GM23248 (cell line): Measurements from ENCODE around the gene MICAL1. TPM values are rescaled to one million over a fixed set of nuclear protein-coding genes. Genes with fewer than 3 reads are reported as not detected.

Source experiments
- DNase-seq: peaks from one replicate; pipeline ENCODE4 v3.0.0-alpha.2; 2015
- H2AFZ ChIP-seq: fragments of 200-600 bp; sonication (generic); 2 replicates; pipeline ENCODE4 v1.6.1; 2016; ENCODE audit warnings: antibody characterized with exemption
- H3F3A ChIP-seq: fragments of 200-600 bp; sonication (generic); 2 replicates; pipeline ENCODE4 v1.6.1; 2016; ENCODE audit warnings: mild to moderate bottlenecking, antibody characterized with exemption, mixed run types; ENCODE audit not compliant: insufficient read depth
- H3K27ac ChIP-seq: fragments of 200-600 bp; sonication (generic); 2 replicates; pipeline ENCODE4 v1.5.1; 2016; ENCODE audit warnings: mild to moderate bottlenecking
- H3K27me3 ChIP-seq: fragments of 200-600 bp; sonication (generic); replicated peaks from 2 replicates; pipeline ENCODE4 v1.6.1; 2016; ENCODE audit warnings: mild to moderate bottlenecking; ENCODE audit not compliant: insufficient read depth
- H3K36me3 ChIP-seq: fragments of 200-600 bp; sonication (generic); 2 replicates; pipeline ENCODE4 v1.6.1; 2016; ENCODE audit warnings: low read depth, mild to moderate bottlenecking
- H3K4me1 ChIP-seq: fragments of 200-600 bp; sonication (generic); 2 replicates; pipeline ENCODE4 v1.6.1; 2016; ENCODE audit warnings: mild to moderate bottlenecking; ENCODE audit not compliant: insufficient read depth
- H3K4me2 ChIP-seq: fragments of 200-600 bp; sonication (generic); one replicate; pipeline ENCODE4 v1.6.1; 2016; ENCODE audit warnings: mild to moderate bottlenecking; ENCODE audit not compliant: unreplicated experiment
- H3K4me3 ChIP-seq: fragments of 200-600 bp; sonication (generic); 2 replicates; pipeline ENCODE4 v1.5.1; 2016; ENCODE audit warnings: mild to moderate bottlenecking
- H3K79me2 ChIP-seq: fragments of 200-600 bp; sonication (generic); 2 replicates; pipeline ENCODE4 v1.6.1; 2016; ENCODE audit warnings: mild to moderate bottlenecking; ENCODE audit not compliant: insufficient read depth
- H3K9ac ChIP-seq: fragments of 200-600 bp; sonication (generic); 2 replicates; pipeline ENCODE4 v1.6.1; 2016; ENCODE audit warnings: mild to moderate bottlenecking
- H3K9me2 ChIP-seq: fragments of 200-600 bp; sonication (generic); 2 replicates; pipeline ENCODE4 v1.6.1; 2016; ENCODE audit warnings: mixed run types, mild to moderate bottlenecking, moderate library complexity; ENCODE audit not compliant: insufficient read depth
- H3K9me3 ChIP-seq: fragments of 200-600 bp; sonication (generic); one replicate; pipeline ENCODE4 v1.6.1; 2017; ENCODE audit warnings: low read depth
- H4K20me1 ChIP-seq: fragments of 200-600 bp; sonication (generic); 2 replicates; pipeline ENCODE4 v1.6.0; 2016; ENCODE audit not compliant: insufficient read depth
- EZH2 ChIP-seq: fragments of 200-600 bp; sonication (generic); IDR thresholded peaks from 2 replicates; pipeline ENCODE4 v1.6.1; 2018; ENCODE audit warnings: antibody characterized with exemption, mild to moderate bottlenecking; ENCODE audit not compliant: insufficient read depth, poor library complexity, severe bottlenecking
- EZH2phosphoT487 ChIP-seq: fragments of 200-600 bp; sonication (generic); IDR thresholded peaks from 2 replicates; pipeline ENCODE4 v1.6.1; 2018; ENCODE audit warnings: antibody characterized with exemption, moderate library complexity, mild to moderate bottlenecking, low read depth; ENCODE audit not compliant: insufficient read depth
- WGBS, 2 experiments: methylation state at CpG; one replicate each; pipeline ENCODE4 v1.1.6; 2015 to 2017; ENCODE audit warnings: low lambda C conversion rate in 2 of 2, low coverage in 1 of 2; ENCODE audit errors: missing lambda C conversion rate in 2 of 2; 5-methylcytosine and 5-hydroxymethylcytosine counted together
- in situ Hi-C: fragments of 300-500 bp; cut with MboI; formaldehyde crosslinking; loops from 2 replicates; pipeline ENCODE4 v1.15.0; 2020
- polyA plus RNA-seq: library from polyadenylated mRNA; unstranded; fragments of >200 nt; fragmentation: Nextera tagmentation; extraction: Ambion mirVana; gene quantifications from 2 replicates; pipeline ENCODE4 v1.2.1, GENCODE V29; 2016
- total RNA-seq: library from RNA; depleted of rRNA; stranded (reverse); fragments of >200 nt; shearing (Covaris generic); gene quantifications from 2 replicates; pipeline ENCODE4 v1.2.3, GENCODE V29; 2014

The MICAL1 gene
- total and polyA plus RNA-seq, 2 experiments from 2014 or later, result 26.1 to 57.8 TPM

DNA sequence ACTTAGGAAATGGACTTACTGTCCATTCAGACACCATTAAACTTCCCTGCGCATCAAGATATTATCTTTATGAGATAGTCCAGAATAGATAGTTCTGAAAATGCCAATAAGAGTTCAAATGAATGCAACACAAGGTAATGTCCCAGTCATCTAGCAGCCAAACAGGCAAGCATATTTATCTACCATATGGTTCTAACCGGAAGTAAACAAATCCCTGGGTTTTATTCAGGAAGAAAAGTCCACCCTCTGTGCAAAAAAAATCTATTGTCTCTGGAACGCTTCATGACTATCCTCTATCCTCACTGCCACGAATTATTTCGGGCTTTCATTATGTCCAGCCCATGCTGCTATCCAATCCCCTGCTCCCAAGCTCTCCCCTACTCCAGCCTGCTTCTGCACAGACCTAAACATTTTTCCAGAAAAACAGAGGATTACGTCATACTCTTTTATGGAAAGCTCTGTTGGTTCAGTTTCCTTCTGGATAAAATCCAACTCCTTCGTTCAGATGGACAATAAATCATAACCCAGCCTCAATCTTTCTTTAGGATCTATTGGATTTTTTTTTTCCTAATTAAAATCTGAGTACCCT lies 26.6 kb downstream of the MICAL1 start:
- H3K4me3 ChIP-seq, result no peak overlapping the region; the same call in 1 of the 2 replicates
- H3K27me3 ChIP-seq, result no peaks in the 10 kb centered on the region
- no peak for TF ChIP-seq EZH2phosphoT487
- TF ChIP-seq EZH2, result no peak
- in situ Hi-C loops, result no loop called here
- no peaks in the 10 kb centered on the region for H3F3A ChIP-seq
- DNase-seq, result peak; percentile 46
- no peaks in the 10 kb centered on the region for H3K79me2 ChIP-seq
- 17 to 19% methylated on average over 7 of the region's 7 CpGs for WGBS, 2 experiments
- peak overlapping the region; percentile 40 for H3K4me2 ChIP-seq
- no peaks in the 10 kb centered on the region for H3K36me3 ChIP-seq
- H3K9ac ChIP-seq, result no peak overlapping the region
- H3K9me3 ChIP-seq, result no peaks in the 10 kb centered on the region
- H4K20me1 ChIP-seq, result no peaks in the 10 kb centered on the region
- H3K9me2 ChIP-seq, result no peaks in the 10 kb centered on the region
- H3K4me1 ChIP-seq, result no peaks in the 10 kb centered on the region
- peak overlapping the region; percentile 39 for H2AFZ ChIP-seq
- H3K27ac ChIP-seq, result no peak overlapping the region

DNA sequence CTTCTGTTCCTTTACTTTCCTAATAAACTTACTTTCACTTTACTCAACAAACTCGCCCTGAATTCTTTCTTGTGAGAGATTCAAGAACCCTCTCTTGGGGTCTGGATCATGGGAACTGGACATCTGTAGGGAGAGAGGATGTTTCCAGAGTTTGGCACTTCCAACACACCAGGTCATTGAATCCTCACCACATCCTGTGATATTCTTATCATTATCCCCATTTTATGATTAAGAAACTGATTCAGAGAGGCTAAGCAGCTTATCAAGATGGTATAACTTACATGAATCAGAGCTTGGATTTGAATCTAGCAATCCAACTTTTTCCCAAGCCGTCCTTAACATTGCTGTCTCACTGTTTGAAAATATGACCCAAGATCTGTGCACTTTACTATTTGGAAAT lies 30.6 kb downstream of the MICAL1 start:
- no peak for TF ChIP-seq EZH2phosphoT487
- H3K36me3 ChIP-seq, result no peaks in the 10 kb centered on the region
- no peaks in the 10 kb centered on the region for H3K4me1 ChIP-seq
- H3K9ac ChIP-seq, result no peak overlapping the region
- no peaks in the 10 kb centered on the region for H3F3A ChIP-seq
- no peaks in the 10 kb centered on the region for H3K9me3 ChIP-seq
- 85 to 93% methylated on average over 2 of the region's 2 CpGs for WGBS, 2 experiments
- H4K20me1 ChIP-seq, result no peaks in the 10 kb centered on the region
- H3K27ac ChIP-seq, result no peak overlapping the region
- H3K4me3 ChIP-seq, result no peak overlapping the region
- in situ Hi-C loops, result loop anchor here (25.0 kb wide), 1 partner anchor 888 kb away; no protein-coding TSS in a partner anchor
- no peak for DNase-seq
- H2AFZ ChIP-seq, result no peak overlapping the region
- no peaks in the 10 kb centered on the region for H3K79me2 ChIP-seq
- no peaks in the 10 kb centered on the region for H3K9me2 ChIP-seq
- no peak overlapping the region for H3K4me2 ChIP-seq
- no peaks in the 10 kb centered on the region for H3K27me3 ChIP-seq

DNA sequence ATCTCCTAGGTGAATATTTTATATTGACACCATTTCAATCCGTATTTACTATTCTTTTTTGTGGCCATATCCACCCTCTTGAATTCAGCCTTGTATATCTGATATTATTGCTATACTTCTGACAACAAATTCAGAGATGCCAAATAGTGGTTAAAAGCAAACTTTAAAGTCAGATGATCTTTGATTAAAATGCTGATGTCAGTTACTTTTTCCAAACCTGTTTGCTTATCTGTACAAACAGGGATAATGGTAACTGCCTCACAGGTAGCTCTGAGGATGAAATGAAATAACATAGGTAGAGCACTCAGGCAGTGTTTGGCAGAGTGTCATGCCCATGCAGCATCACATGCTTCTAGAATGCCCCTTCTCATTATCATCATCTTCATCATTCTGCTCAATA lies 34.4 kb downstream of the MICAL1 start:
- H3K9ac ChIP-seq, result no peak overlapping the region
- H3K9me3 ChIP-seq, result no peaks in the 10 kb centered on the region
- DNase-seq, result no peak
- no peaks in the 10 kb centered on the region for H3K79me2 ChIP-seq
- H3K27ac ChIP-seq, result no peak overlapping the region
- no peak overlapping the region for H2AFZ ChIP-seq
- H3K27me3 ChIP-seq, result no peaks in the 10 kb centered on the region
- no peaks in the 10 kb centered on the region for H3K4me1 ChIP-seq
- H4K20me1 ChIP-seq, result no peaks in the 10 kb centered on the region
- in situ Hi-C loops, result loop anchor here (25.0 kb wide), 1 partner anchor 884 kb away; no protein-coding TSS in a partner anchor
- H3K36me3 ChIP-seq, result no peaks in the 10 kb centered on the region
- no peaks in the 10 kb centered on the region for H3F3A ChIP-seq
- no peak overlapping the region for H3K4me3 ChIP-seq
- no peak overlapping the region for H3K4me2 ChIP-seq
- no peaks in the 10 kb centered on the region for H3K9me2 ChIP-seq
- 95% methylated on average over 1 of the region's 1 CpG for WGBS, 2 experiments
- TF ChIP-seq EZH2phosphoT487 (no peak), EZH2 (no peak)

DNA sequence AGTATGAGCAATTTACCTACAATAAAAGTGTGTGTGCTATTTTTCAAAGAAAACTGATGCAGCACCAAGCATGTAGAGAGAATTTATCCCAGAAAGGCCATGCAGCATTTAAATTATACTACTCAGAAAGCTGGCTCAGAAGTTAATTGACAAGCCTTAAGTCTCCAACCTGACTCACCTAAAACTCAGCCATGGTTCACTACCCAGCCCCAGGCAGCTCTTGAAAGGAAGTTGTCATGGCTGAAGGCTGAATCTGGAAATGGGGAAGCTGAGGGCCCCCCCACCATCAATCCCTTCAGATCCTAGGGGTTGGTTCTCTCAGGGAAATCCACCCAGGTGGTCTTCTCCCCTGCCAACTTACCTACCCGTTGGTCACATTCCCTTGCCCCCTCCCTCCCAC lies 34.8 kb downstream of the MICAL1 start:
- Histone ChIP-seq H4K20me1 (no peaks in the 10 kb centered on the region), H3K79me2 (no peaks in the 10 kb centered on the region), H3K4me3 (no peak overlapping the region), H3F3A (no peaks in the 10 kb centered on the region), H3K4me2 (no peak overlapping the region), H3K9ac (no peak overlapping the region), H3K4me1 (no peaks in the 10 kb centered on the region), H2AFZ (no peak overlapping the region), H3K27ac (no peak overlapping the region), H3K27me3 (no peaks in the 10 kb centered on the region), H3K9me2 (no peaks in the 10 kb centered on the region), H3K36me3 (no peaks in the 10 kb centered on the region), H3K9me3 (no peaks in the 10 kb centered on the region)
- in situ Hi-C loops, result loop anchor here (25.0 kb wide), 1 partner anchor 883 kb away; no protein-coding TSS in a partner anchor
- no peak for TF ChIP-seq EZH2
- TF ChIP-seq EZH2phosphoT487, result no peak
- DNase-seq, result no peak
- 68 to 83% methylated on average over 1 of the region's 1 CpG for WGBS, 2 experiments

DNA sequence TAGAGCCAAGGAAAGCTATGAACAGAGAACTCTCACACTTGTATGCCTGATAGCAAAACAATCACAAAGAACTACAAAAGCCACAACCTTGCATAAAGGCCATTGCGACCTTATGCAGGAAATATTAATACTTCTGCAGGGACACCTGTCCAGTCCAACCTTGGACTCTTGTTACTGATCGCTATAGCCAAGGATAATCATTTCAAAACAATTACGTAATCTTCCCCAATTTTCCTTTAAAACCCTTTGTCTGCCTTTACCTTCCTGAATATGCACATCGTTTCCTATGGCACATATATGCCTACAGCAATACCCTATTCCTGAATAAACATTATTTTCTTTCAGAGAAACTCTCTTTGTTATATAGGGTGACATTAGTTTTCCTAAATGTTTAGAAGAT lies 37.9 kb downstream of the MICAL1 start:
- TF ChIP-seq EZH2phosphoT487 (no peak), EZH2 (no peak)
- H4K20me1 ChIP-seq, result no peaks in the 10 kb centered on the region
- no peak for DNase-seq
- H3K4me1 ChIP-seq, result no peaks in the 10 kb centered on the region
- H2AFZ ChIP-seq, result no peak overlapping the region
- H3K79me2 ChIP-seq, result no peaks in the 10 kb centered on the region
- no peak overlapping the region for H3K4me2 ChIP-seq
- no peaks in the 10 kb centered on the region for H3F3A ChIP-seq
- WGBS, 2 experiments, result 90 to 96% methylated on average over 4 of the region's 4 CpGs
- no peaks in the 10 kb centered on the region for H3K9me3 ChIP-seq
- no peak overlapping the region for H3K27ac ChIP-seq
- H3K9me2 ChIP-seq, result no peaks in the 10 kb centered on the region
- H3K27me3 ChIP-seq, result no peaks in the 10 kb centered on the region
- H3K36me3 ChIP-seq, result no peaks in the 10 kb centered on the region
- no peak overlapping the region for H3K9ac ChIP-seq
- H3K4me3 ChIP-seq, result no peak overlapping the region
- in situ Hi-C loops, result loop anchor here (25.0 kb wide), 1 partner anchor 880 kb away; no protein-coding TSS in a partner anchor
